SKM-1 treated with dmso at 0.1 percent for 144 hours (cell line): Measurements from ENCODE around the gene AKR1C1.
"Not testable (repeated sequence)": the region's sequence is repeated elsewhere in the genome, so short reads cannot be mapped to it uniquely, and the experiment has no call there.

Experiments
- DNase-seq: peaks from one replicate; lab custom pipeline; 2025; ENCODE audit not compliant: unreplicated experiment; lab: John Stamatoyannopoulos, UW

The AKR1C1 gene

GRCh38 chr10:4982764-4983226 lies 19.6 kb downstream of the AKR1C1 start:
- DNase-seq = no peak

DNA sequence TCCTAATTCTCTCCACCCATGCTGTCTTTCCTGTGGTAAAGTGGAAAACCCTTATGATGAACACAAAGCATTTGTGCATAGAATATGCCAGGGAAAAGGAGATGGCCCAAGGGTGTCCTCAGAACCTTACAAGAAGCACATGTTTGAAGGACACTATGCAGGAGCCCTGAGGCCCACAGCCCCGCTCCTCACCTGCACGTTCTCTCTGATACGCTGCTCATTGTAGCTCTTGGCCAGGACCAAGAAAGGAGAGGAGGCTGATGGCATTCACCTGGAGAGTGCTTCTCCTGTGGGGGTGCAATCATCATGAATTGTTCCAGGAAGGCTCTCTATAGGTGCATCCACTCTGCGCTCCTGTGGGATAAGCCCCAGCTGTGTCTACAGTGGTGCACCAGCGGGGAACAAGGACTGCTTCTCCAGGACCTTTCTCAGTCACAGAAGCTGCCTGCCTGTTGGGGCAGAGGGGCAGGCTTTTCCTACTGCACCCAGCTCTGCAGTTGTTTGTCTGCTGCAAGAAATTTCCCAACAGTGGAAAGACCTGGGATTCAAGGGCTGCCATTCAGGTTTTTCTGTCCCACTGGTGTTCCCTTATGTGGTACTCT lies 20.5 kb downstream of the AKR1C1 start:
- no peak for DNase-seq

DNA sequence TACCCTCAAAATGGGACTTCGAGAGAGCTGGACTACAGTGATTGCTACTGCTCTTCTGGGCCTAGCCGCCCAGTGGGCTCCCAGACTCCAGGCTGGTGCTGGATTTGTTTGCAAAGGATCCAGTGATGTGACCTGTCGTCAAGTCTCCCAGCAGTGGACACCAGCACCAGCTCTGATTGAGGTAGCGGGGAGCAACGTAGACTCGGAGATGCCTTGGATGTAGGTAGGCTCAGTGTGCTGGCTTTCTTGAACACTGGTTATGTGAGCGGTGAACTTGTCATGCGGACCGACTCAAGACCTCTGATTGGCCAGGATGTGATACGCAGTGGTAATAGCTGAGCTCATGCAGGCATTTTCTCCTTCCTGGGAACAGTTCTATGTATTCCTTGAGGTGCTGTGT lies 21.0 kb downstream of the AKR1C1 start:
- DNase-seq = no peak

DNA sequence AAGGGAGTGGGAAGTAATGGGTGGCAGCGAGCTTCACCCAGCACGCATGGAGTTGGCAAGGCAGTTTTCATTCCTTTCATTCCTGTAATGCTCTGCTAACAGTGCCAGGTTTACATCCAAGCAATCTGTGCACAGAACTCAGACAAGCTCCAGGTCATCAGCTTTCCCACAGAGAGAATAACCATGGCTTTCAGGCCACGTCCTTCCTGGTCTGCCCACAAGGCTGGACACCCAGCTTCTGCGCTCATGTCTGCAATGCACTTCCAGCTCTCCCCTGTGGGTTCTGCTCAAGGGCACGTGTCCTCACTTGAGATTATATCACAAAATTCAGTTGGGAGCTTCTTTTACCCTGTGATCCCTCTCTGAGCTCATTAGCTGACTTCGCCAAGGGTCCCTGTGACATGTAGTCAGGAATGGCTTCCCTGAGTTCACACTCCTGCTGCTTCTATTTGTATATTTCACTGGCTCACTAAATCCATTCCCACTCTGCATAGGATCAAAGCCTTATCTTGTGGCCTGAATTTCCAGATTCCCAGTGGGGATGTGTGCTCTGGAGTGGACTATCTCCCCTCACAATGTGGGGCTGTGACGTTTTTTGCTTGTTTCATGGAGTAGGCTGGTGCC lies 21.9 kb downstream of the AKR1C1 start:
- DNase-seq = no peak

DNA sequence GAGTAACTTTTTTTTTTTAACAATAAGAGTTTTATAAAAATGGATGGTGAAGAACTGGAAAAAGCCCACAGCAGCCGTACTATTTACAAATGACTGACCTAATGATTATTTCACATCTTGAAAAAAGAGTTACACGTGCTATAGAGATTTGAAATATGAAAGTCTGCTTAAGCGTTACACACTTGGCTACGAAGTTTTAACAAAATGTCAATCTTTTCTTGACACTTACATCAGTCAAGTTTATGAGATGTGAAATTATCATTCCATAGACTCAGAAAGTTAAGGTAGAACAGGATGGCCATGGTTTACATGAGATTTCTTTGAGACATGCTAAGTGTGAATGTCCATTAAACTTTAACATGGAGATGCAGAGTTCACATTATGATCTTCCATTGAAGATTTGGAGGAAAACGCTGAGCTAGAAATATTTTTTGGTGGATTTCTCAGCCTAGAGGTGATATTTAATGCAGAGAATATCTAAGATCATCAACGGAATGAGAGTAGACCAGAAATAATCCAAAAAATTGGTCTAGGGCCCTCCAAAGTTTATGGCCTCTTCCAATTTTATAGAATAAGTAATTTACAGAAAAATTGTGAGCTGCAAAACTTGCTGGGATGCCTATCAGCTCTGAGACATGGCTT lies 24.9 kb downstream of the AKR1C1 start:
- DNase-seq = not testable (repeated sequence)

DNA sequence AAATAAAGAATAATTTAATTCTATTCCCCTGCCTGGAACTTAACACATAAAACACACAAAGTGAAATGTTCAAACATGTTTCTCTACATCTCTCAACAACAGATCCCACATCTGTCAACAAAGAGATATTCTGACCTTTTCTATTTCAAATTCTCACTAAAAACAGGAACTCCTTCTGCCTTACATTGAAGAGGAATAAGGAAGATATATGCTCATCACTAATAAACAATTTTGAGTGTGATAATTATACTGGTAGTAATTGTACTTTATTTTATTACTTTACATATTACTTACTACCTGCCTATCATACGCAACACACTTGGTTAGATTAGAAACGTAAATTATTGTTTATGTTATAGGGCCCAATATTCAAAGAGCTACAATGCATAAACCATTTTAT lies 27.0 kb downstream of the AKR1C1 start:
- no peak for DNase-seq

DNA sequence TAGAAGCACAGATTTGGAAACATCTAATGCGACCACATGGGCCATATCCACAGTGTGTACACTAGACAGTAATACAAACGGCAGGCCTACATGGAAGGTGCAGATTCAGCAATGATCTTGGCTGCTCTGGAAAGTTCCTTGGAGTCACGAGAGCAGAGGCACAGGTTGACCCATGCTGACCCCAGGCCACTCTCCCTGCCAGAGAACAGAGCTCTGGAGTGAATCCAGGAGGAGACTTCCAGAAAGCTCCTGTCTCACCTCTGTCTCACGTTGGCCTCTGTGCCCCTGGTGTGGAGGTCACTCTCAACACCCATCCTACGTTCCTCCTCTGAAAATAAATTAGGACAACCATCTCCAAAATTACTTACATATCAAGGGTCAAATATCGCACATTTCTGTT lies 28.2 kb downstream of the AKR1C1 start:
- not testable (repeated sequence) for DNase-seq

DNA sequence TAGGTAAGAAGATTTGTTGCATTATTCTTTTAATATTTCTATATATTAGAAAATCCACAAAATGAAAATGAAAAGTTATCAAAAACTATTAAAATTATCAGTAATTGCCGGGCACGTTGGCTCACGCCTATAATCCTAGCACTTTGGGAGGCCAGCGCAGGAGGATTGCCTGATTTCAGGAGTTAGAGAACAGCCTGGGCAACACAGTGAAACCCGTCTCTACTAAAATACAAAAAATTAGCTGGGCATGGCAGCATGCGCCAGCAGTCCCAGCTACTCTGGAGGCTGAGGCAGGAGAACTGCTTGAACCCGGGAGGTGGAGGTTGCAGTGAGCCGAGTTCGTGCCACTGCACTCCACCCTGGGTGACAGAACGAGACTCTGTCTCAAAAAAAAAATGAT lies 29.3 kb downstream of the AKR1C1 start:
- DNase-seq = not testable (repeated sequence)

DNA sequence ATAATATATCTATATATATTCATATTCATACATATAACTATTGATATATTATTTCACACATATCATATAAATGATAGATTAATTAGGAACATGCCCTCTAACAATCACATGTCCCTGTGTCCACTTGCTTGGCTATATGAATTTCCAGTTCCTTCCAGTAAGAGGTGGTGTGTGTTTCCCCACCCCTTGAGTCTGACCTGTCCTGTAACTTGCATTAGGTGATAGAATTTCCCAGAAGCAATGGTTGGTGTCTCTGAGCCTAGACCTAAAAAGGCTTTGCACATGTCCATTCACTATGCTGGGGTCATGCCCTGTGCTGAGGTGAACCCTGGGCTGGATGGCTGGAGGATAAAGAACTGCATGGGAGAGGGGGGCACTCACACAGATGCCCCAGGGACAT lies 31.0 kb downstream of the AKR1C1 start:
- not testable (repeated sequence) for DNase-seq

GRCh38 chr10:4998671-4999070 lies 35.5 kb downstream of the AKR1C1 start:
- DNase-seq = no peak

- DNase-seq = no peak
Measured at GRCh38 chr10:5002013-5002727, 39.0 kb downstream of the AKR1C1 start.

DNA sequence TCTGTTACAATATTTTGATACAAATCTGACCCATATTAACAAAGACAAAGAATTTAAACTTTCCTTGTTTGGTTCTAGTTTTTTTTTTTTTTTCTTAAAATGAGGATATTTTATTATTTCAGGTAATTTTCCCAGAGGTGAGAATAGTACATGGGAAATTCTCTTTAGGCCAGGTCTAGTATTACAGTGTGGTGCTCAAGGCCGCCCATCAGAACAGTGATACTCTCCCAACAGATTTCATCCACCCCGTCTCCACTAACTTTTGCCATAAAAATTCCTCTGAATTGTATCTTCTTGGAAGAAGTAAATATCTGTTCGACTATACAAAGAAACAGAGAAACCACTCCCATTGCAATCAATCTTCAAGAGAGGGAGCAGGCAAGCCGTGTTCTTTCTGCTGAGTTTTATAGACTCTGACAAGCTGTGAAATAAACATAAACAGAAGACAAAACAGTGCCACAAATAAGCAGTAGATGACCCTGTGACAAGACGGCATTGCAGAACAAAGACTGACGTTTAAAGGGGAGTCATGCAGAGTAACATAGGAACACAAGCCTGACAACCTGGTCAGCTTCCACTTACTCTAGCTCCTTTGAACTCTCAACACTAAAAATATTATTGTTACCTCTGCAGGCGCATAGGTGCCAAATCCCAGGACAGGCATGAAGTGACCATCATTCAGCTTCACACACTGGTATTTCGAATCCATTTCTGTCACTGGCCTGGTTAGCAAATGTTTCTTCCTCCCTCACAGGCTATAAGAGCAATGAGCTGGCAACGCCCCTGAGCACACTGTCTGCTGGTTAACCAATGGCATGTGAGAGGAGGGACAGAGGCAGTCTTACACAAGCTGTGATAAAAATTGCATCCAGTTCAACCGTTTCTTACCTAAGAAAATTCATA lies 40.2 kb downstream of the AKR1C1 start, which contains the start of gene AKR1C2:
AKR1C2 (minus strand) TSS at position 731 of the 903 bp plus-strand sequence; CDS start at position 709, 22 bp downstream.
- DNase-seq = not testable (repeated sequence)

DNA sequence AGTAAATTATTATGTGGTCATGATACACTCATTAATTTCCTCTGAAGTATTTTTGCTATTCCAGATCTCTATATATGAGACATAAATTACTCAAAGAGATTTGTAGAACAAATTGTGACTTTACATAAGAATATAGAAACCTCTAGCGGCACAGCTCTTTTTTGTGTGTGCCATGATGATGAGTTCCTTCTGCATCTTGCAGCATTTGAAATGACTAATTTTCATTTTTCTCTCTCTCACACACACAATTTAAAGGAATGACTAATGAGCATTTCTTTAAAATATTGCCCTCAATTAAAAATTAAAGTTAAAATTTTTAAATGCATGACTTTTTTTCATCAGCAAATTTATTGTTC lies 40.8 kb downstream of the AKR1C1 start:
- not testable (repeated sequence) for DNase-seq

DNA sequence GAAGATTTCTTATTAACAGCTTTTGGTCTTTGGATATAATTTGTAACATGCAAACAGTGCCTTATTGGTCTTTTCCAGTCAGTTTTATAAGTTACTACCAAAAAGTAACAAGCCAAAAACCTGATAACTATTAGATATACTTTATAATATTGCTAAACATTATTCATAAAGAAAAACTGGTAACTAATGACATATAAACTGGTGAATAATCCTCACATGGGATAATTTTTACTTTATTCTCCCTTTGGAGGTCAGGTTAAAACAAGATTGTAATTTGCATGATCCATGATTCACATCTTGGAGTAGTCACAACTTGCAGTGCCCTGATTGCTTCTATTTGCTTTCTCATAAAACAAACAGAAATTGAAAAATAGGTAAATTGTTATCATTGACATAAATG lies 41.3 kb downstream of the AKR1C1 start:
- DNase-seq = not testable (repeated sequence)

DNA sequence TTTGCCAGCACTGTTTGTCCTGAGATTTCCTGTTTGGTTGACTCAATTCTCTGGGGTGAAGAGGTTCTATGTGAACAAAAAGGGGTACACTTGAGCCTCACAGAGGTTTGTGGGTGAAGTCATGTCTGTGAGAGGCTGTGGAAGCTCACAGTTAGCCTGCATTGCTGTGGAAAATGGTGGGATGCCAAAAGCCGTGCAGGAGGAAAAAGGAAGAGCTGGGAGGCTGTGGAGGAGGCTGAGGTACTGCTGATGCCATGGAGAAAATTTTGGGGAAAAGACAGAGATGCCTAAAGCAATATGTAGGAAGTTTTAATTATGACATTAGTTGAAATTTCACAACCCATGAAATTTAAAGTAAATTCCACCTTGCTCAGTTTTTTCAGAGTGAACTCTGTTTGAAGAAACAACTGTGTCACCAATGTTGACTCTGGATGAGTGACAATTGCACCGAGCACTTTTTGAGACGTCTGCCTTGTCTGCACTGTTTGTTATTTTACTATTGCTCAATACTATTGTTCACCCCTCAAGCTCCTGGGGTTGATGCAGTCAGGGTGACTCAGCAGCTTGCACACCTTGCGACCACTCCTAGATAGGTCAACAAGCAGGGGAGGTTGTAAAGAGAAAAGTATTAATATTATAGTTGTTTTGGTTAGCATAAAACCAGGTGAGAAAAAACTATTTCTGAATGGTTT lies 45.8 kb downstream of the AKR1C1 start:
- not testable (repeated sequence) for DNase-seq

- DNase-seq = not testable (repeated sequence)
Measured at GRCh38 chr10:5010043-5010442, 46.8 kb downstream of the AKR1C1 start.

DNA sequence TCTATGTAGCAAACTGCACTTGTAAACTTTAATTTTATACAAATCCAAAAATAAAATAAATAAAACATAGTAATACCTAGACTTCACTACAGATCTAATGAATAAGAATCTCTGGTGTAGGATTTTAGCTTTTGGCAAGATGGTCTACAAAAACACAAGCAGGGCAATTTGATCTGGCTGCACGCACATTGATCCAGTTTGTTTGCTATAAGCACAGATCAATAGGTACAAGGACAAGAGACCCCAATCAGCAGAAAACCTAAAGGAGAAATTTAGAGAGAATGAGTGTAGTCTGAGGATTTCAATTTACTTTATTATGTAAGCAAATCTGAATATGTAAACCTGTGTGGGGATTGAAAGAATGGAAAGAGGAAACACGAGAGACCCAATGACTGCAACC lies 48.2 kb downstream of the AKR1C1 start:
- DNase-seq = not testable (repeated sequence)

GRCh38 chr10:5012595-5012994 lies 49.4 kb downstream of the AKR1C1 start:
- no peak for DNase-seq

DNA sequence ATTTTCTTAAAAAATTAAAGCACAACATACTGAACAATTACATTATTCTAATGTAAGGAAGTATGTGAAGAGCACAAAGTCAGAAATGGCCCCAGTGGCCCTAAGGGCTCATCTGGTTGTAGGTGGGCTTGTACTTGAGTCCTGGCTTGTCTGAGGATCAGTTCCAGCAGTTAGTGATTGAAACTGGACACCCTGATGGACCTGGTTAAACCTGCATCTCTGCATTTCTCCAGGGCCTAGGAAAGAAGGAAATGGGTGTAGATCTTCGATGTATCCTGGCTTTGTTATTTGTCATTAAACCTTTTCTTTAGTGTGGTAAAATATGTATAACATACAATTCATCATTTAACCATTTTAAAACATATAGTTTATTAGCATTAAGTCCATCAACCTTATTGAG lies 50.2 kb downstream of the AKR1C1 start:
- no peak for DNase-seq
